Hepatocyte (in vitro differentiated cells): Measurements from ENCODE around the gene CLCN1. TPM values are rescaled to one million over a fixed set of nuclear protein-coding genes. Genes with fewer than 3 reads are reported as not detected.

Experiments used
- DNase-seq: peaks from one replicate; pipeline ENCODE4 v3.0.0-alpha.2; 2016; ENCODE audit warnings: low spot score
- H2AFZ ChIP-seq: fragments of 200-600 bp; sonication (generic); 2 replicates; pipeline ENCODE4 v1.6.0; 2016; ENCODE audit warnings: antibody characterized with exemption, mild to moderate bottlenecking
- H3K27ac ChIP-seq: fragments of 200-600 bp; sonication (generic); 2 replicates; pipeline ENCODE4 v1.5.1; 2016; ENCODE audit warnings: mild to moderate bottlenecking
- H3K27me3 ChIP-seq: fragments of 200-600 bp; sonication (generic); 2 replicates; pipeline ENCODE4 v1.6.1; 2016
- H3K36me3 ChIP-seq: fragments of 200-600 bp; sonication (generic); replicated peaks from 2 replicates; pipeline ENCODE4 v1.5.1; 2016; ENCODE audit warnings: low read depth; ENCODE audit not compliant: insufficient read depth
- H3K4me1 ChIP-seq: fragments of 200-600 bp; sonication (generic); 2 replicates; pipeline ENCODE4 v1.5.1; 2016; ENCODE audit warnings: mild to moderate bottlenecking, moderate library complexity; ENCODE audit not compliant: insufficient read depth
- H3K4me2 ChIP-seq: fragments of 200-600 bp; sonication (generic); 2 replicates; pipeline ENCODE4 v1.6.0; 2016
- H3K4me3 ChIP-seq: fragments of 200-600 bp; sonication (generic); 2 replicates; pipeline ENCODE4 v1.5.1; 2016; ENCODE audit warnings: mild to moderate bottlenecking
- H3K79me2 ChIP-seq: fragments of 200-600 bp; sonication (generic); 2 replicates; pipeline ENCODE4 v1.6.0; 2017; ENCODE audit warnings: mild to moderate bottlenecking
- H3K9me2 ChIP-seq: fragments of 200-600 bp; sonication (generic); replicated peaks from 2 replicates; pipeline ENCODE4 v1.6.0; 2017; ENCODE audit warnings: mild to moderate bottlenecking; ENCODE audit not compliant: insufficient read depth
- H3K9me3 ChIP-seq: fragments of 200-600 bp; sonication (generic); 2 replicates; pipeline ENCODE4 v1.5.1; 2016; ENCODE audit warnings: low read depth, mild to moderate bottlenecking
- H4K20me1 ChIP-seq: fragments of 200-600 bp; sonication (generic); 2 replicates; pipeline ENCODE4 v1.6.0; 2016; ENCODE audit warnings: mild to moderate bottlenecking; ENCODE audit not compliant: insufficient read depth, poor library complexity, severe bottlenecking
- EZH2 ChIP-seq: fragments of 200-600 bp; sonication (generic); IDR thresholded peaks from 2 replicates; pipeline ENCODE4 v1.6.1; 2016; ENCODE audit warnings: antibody characterized with exemption, mild to moderate bottlenecking, borderline replicate concordance
- EZH2phosphoT487 ChIP-seq: fragments of 200-600 bp; sonication (generic); IDR thresholded peaks from one replicate; pipeline ENCODE4 v1.6.1; 2018; ENCODE audit warnings: antibody characterized with exemption, mild to moderate bottlenecking, low read depth, moderate library complexity; ENCODE audit not compliant: unreplicated experiment, severe bottlenecking
- WGBS: methylation state at CpG from one replicate; pipeline ENCODE4 v1.1.6; 2016; ENCODE audit warnings: low lambda C conversion rate; ENCODE audit errors: missing lambda C conversion rate; 5-methylcytosine and 5-hydroxymethylcytosine counted together
- polyA plus RNA-seq: library from polyadenylated mRNA; unstranded; fragments of >200 nt; fragmentation: Nextera tagmentation; extraction: Ambion mirVana; gene quantifications from 2 replicates; pipeline ENCODE4 v1.2.1, GENCODE V29; 2016
- total RNA-seq: library from RNA; depleted of rRNA; stranded (reverse); fragments of >200 nt; gene quantifications from 2 replicates; pipeline ENCODE4 v1.2.3, GENCODE V29; 2014
- TF ChIP-seq, protein P1 (sequence below): fragments of 200-600 bp; sonication (generic); IDR thresholded peaks from 2 replicates; pipeline ENCODE4 v1.5.1; 2016; ENCODE audit warnings: antibody characterized with exemption, mild to moderate bottlenecking; ENCODE audit not compliant: poor library complexity

Gene CLCN1
- total and polyA plus RNA-seq, 2 experiments from 2014 or later: 0.07 TPM; not detected in 1

GRCh38 chr7:143299840-143300239 lies 16.1 kb upstream of the CLCN1 start:
- H4K20me1 ChIP-seq: no peaks in the 10 kb centered on the region
- H3K4me2 ChIP-seq: no peak overlapping the region
- H3K4me3 ChIP-seq: no peak overlapping the region
- peaks cover 8% of the 10 kb centered on the region for H3K79me2 ChIP-seq
- peak; percentile 42 for DNase-seq
- TF ChIP-seq, protein P1, sequence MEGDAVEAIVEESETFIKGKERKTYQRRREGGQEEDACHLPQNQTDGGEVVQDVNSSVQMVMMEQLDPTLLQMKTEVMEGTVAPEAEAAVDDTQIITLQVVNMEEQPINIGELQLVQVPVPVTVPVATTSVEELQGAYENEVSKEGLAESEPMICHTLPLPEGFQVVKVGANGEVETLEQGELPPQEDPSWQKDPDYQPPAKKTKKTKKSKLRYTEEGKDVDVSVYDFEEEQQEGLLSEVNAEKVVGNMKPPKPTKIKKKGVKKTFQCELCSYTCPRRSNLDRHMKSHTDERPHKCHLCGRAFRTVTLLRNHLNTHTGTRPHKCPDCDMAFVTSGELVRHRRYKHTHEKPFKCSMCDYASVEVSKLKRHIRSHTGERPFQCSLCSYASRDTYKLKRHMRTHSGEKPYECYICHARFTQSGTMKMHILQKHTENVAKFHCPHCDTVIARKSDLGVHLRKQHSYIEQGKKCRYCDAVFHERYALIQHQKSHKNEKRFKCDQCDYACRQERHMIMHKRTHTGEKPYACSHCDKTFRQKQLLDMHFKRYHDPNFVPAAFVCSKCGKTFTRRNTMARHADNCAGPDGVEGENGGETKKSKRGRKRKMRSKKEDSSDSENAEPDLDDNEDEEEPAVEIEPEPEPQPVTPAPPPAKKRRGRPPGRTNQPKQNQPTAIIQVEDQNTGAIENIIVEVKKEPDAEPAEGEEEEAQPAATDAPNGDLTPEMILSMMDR: peak; percentile 42
- no peak for TF ChIP-seq EZH2
- TF ChIP-seq EZH2phosphoT487: no peak
- H3K27me3 ChIP-seq: no peaks in the 10 kb centered on the region
- H3K9me2 ChIP-seq: no peaks in the 10 kb centered on the region
- peaks cover 5% of the 10 kb centered on the region for H3K4me1 ChIP-seq
- H2AFZ ChIP-seq: no peak overlapping the region
- H3K27ac ChIP-seq: no peak overlapping the region
- no peaks in the 10 kb centered on the region for H3K9me3 ChIP-seq
- H3K36me3 ChIP-seq: no peaks in the 10 kb centered on the region
- WGBS: 85% methylated on average over 8 of the region's 8 CpGs

DNA sequence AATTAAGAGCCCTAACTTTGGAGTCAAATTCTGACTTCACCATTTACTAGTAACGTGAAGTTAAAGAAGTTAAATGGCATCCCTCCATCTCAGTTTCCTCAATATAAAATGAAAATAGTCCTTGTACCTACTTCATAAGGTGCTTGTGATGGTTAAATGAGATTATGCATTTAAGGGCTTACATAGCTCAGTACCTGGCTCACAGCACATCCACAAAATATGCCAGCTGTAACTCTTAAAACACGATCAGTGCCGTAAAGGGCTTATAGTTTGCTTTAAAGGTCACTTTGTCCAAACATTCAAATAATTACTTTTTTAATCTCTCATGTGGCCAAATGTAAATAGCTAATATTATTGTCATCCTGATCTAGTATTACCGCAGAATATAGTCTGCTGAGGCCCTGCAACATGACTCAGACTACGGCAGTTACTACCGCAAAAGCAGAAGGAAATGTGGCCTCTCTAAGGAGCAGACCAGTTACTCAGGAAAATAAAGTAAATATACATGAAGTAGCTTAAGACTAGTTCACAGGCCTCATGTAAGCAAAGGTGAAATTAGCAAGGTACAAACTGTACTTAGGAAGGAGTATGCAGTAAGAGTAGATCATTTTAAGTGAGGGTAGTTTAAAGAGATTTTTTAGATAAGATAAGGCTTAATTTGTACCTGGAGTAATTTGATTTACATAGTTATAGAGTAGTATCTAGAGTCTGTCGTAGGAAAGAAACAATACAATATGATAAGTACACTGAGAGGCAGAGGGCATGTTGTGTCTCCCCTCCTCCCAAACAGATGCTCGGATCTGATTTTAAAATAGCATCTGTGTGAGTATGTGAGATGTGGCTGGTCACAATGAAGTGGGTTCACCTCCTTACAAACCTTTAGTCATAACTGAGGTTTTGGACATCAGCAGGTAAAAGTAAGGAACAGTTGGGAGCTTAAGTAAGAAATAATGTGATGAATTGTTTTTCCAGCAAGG lies 14.7 kb upstream of the CLCN1 start:
- no peak for DNase-seq
- no peaks in the 10 kb centered on the region for H4K20me1 ChIP-seq
- no peaks in the 10 kb centered on the region for H3K9me3 ChIP-seq
- H3K36me3 ChIP-seq: no peaks in the 10 kb centered on the region
- H3K4me3 ChIP-seq: no peak overlapping the region
- H3K27ac ChIP-seq: peak overlapping the region; percentile 65
- H3K4me1 ChIP-seq: peaks cover 3% of the 10 kb centered on the region
- 67% methylated on average over 8 of the region's 8 CpGs for WGBS
- H3K9me2 ChIP-seq: no peaks in the 10 kb centered on the region
- TF ChIP-seq, protein P1: no peak
- TF ChIP-seq EZH2phosphoT487: no peak
- TF ChIP-seq EZH2: no peak
- H3K27me3 ChIP-seq: no peaks in the 10 kb centered on the region
- H3K4me2 ChIP-seq: no peak overlapping the region
- no peak overlapping the region for H2AFZ ChIP-seq
- H3K79me2 ChIP-seq: peaks cover 8% of the 10 kb centered on the region

DNA sequence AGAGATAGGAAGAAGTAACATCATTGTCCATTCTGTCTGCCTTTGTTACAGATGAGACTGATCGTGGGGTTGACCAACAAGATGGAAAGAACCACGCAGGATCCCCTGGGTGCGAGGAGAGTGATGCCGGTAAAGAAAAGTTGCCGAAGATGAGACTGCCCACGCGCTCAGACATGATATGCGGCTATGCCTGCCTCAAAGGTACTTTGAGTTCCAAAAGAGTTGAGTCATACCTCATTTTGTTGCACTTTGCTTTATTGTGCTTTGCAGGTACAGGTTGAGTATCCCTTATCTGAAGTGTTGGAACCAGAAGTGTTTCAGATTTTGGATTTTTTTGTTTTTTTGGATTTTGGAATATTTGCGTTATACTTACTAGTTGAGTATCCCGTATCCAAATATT lies 12.2 kb upstream of the CLCN1 start:
- no peaks in the 10 kb centered on the region for H3K4me1 ChIP-seq
- H4K20me1 ChIP-seq: no peaks in the 10 kb centered on the region
- H3K27me3 ChIP-seq: no peaks in the 10 kb centered on the region
- no peaks in the 10 kb centered on the region for H3K36me3 ChIP-seq
- TF ChIP-seq, protein P1: no peak
- no peak for TF ChIP-seq EZH2phosphoT487
- TF ChIP-seq EZH2: no peak
- H3K27ac ChIP-seq: no peak overlapping the region
- WGBS: 97% methylated on average over 10 of the region's 10 CpGs
- no peaks in the 10 kb centered on the region for H3K9me2 ChIP-seq
- H3K4me2 ChIP-seq: no peak overlapping the region
- no peaks in the 10 kb centered on the region for H3K9me3 ChIP-seq
- H2AFZ ChIP-seq: no peak overlapping the region
- no peak overlapping the region for H3K4me3 ChIP-seq
- DNase-seq: no peak
- H3K79me2 ChIP-seq: no peaks in the 10 kb centered on the region
